Endodermal cell (in vitro differentiated cells): ENCODE data around the gene TMEM94. TPM values are rescaled to one million over a fixed set of nuclear protein-coding genes. Genes with fewer than 3 reads are reported as not detected.

Experiments used
- DNase-seq: peaks from one replicate; pipeline ENCODE4 v3.0.0-alpha.2; 2017
- H3K27ac ChIP-seq: 2 replicates; pipeline ENCODE4 v1.5.1; 2013; ENCODE audit warnings: mild to moderate bottlenecking, low read depth, low read length, moderate library complexity
- H3K27me3 ChIP-seq: 2 replicates; pipeline ENCODE4 v1.6.1; 2013; ENCODE audit warnings: mild to moderate bottlenecking, low read length, moderate library complexity; ENCODE audit not compliant: insufficient read depth, control insufficient read depth, poor library complexity, severe bottlenecking
- H3K36me3 ChIP-seq: 2 replicates; pipeline ENCODE4 v1.7.0; 2013; ENCODE audit warnings: mild to moderate bottlenecking, low read length, moderate library complexity; ENCODE audit not compliant: control insufficient read depth, insufficient read depth
- H3K4me1 ChIP-seq: one replicate; pipeline ENCODE4 v1.7.0; 2013; ENCODE audit warnings: low read length; ENCODE audit not compliant: control insufficient read depth, insufficient read depth
- H3K4me3 ChIP-seq: 2 replicates; pipeline ENCODE4 v1.5.1; 2013; ENCODE audit warnings: mild to moderate bottlenecking, low read length, moderate library complexity
- H3K9ac ChIP-seq: 2 replicates; pipeline ENCODE4 v1.6.1; 2013; ENCODE audit warnings: mild to moderate bottlenecking, low read length, moderate library complexity; ENCODE audit not compliant: poor library complexity, severe bottlenecking; ENCODE audit errors: extremely low read depth
- H3K9me3 ChIP-seq: 2 replicates; pipeline ENCODE4 v1.6.1; 2013; ENCODE audit warnings: mild to moderate bottlenecking, low read length, moderate library complexity; ENCODE audit not compliant: control insufficient read depth
- H3K27ac Mint-ChIP-seq: 2 replicates; pipeline ENCODE4 v1.8.0; 2020; ENCODE audit warnings: mixed read lengths
- H3K27me3 Mint-ChIP-seq: 2 replicates; pipeline ENCODE4 v1.8.0; 2021; ENCODE audit warnings: mild to moderate bottlenecking, mixed read lengths; ENCODE audit not compliant: insufficient read depth
- H3K36me3 Mint-ChIP-seq: 2 replicates; pipeline ENCODE4 v1.8.0; 2020; ENCODE audit warnings: low read depth, mixed read lengths
- H3K4me1 Mint-ChIP-seq: 2 replicates; pipeline ENCODE4 v1.8.0; 2020; ENCODE audit warnings: mixed read lengths
- H3K4me3 Mint-ChIP-seq: 2 replicates; pipeline ENCODE4 v1.8.0; 2020; ENCODE audit warnings: mild to moderate bottlenecking, moderate library complexity, mixed read lengths
- H3K9me3 Mint-ChIP-seq: 2 replicates; pipeline ENCODE4 v1.8.0; 2020; ENCODE audit warnings: mild to moderate bottlenecking, mixed read lengths
- whole genome bisulfite sequencing, 2 experiments: methylation state at CpG; one replicate each; pipeline versions ENCODE4 v1.1.5 to v1.1.7; 2013; ENCODE audit warnings: missing lambda C conversion rate in 2 of 2, mixed read lengths in 1 of 2; ENCODE audit not compliant: insufficient coverage in 1 of 2, insufficient read length in 1 of 2; 5-methylcytosine and 5-hydroxymethylcytosine counted together
- total RNA-seq, 2 donors: library from RNA; stranded (reverse); fragmentation: NEBNext Ultra II Directional in 1 of 2; extraction: Animal tissue kit (Norgen Biotek cat#: 25700) in 1 of 2; gene quantifications; 2 replicates in 1 of 2; 3 replicates in 1 of 2; pipeline ENCODE4 v1.2.1, GENCODE V29; 2021
- TF ChIP-seq, protein P1 (sequence below): fragments of 200-600 bp; sonication (generic); conservative IDR thresholded peaks from 2 replicates; pipeline ENCODE4 v1.5.0; 2021; ENCODE audit warnings: antibody characterized with exemption, mild to moderate bottlenecking

Gene TMEM94
- total RNA-seq, 2 donors from 2014 or later, result 96.0 to 106 TPM

DNA sequence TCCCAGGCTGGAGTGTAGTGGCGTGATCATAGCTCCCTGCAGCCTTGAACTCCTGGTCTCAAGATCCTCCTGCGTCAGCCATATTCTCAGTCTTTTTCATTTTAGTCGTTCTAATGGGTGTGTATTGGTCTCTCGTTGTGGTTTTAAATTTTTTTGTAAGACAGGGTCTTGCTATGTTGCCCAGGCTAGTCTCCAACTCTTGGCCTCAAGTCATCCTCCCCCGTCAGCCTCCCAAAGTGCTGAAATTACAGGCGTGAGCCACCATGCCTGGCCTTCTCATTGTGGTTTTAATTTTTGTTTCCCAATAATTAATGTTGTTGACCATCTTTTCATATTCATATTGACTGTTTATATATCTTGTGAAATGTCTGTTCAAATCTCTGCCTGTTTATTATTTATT is 8.6 kb downstream of the TMEM94 start:
- Mint-ChIP-seq H3K27me3 (no peaks in the 10 kb centered on the region), H3K4me3 (no peak overlapping the region), H3K36me3 (peaks cover 6% of the 10 kb centered on the region), H3K9me3 (no peaks in the 10 kb centered on the region), H3K27ac (no peak overlapping the region), H3K4me1 (peaks cover 2% of the 10 kb centered on the region)
- H3K36me3 ChIP-seq, result no peaks in the 10 kb centered on the region
- no peaks in the 10 kb centered on the region for H3K27me3 ChIP-seq
- DNase-seq, result no peak
- H3K27ac ChIP-seq, result no peak overlapping the region
- TF ChIP-seq, protein P1, sequence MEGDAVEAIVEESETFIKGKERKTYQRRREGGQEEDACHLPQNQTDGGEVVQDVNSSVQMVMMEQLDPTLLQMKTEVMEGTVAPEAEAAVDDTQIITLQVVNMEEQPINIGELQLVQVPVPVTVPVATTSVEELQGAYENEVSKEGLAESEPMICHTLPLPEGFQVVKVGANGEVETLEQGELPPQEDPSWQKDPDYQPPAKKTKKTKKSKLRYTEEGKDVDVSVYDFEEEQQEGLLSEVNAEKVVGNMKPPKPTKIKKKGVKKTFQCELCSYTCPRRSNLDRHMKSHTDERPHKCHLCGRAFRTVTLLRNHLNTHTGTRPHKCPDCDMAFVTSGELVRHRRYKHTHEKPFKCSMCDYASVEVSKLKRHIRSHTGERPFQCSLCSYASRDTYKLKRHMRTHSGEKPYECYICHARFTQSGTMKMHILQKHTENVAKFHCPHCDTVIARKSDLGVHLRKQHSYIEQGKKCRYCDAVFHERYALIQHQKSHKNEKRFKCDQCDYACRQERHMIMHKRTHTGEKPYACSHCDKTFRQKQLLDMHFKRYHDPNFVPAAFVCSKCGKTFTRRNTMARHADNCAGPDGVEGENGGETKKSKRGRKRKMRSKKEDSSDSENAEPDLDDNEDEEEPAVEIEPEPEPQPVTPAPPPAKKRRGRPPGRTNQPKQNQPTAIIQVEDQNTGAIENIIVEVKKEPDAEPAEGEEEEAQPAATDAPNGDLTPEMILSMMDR, result no peak
- WGBS, 2 experiments, result 95 to 100% methylated on average over 3 to 6 of the region's 6 CpGs
- no peak overlapping the region for H3K9ac ChIP-seq
- H3K4me1 ChIP-seq, result no peaks in the 10 kb centered on the region
- H3K9me3 ChIP-seq, result no peaks in the 10 kb centered on the region
- no peak overlapping the region for H3K4me3 ChIP-seq

DNA sequence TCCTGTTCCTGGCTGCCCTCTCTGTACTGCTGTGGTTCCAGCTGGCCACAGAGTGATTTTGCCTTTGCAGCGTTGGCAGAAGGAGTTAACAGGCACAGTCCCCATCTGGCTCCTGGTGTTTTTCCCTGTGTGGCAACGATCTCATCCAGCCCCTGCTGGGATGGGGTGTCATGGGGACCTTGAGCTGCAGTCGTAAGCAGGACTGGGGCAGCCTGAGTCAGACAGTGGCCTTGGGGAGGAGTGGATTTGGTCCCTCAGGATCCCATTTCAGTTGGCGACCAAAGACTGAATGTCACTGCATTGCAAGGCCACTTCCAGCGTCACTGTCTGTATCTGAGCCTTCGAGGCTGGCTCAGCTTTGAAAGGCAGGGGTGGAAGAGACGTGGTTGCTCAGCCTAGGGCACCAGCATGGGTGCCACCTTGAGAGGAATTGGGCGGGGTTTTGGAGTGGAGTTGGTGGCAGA is 11.9 kb downstream of the TMEM94 start:
- Mint-ChIP-seq H3K27ac (no peak overlapping the region), H3K27me3 (no peaks in the 10 kb centered on the region), H3K4me3 (no peak overlapping the region), H3K9me3 (no peaks in the 10 kb centered on the region), H3K4me1 (no peaks in the 10 kb centered on the region), H3K36me3 (peaks cover 23% of the 10 kb centered on the region)
- H3K36me3 ChIP-seq, result peaks cover 11% of the 10 kb centered on the region
- no peaks in the 10 kb centered on the region for H3K4me1 ChIP-seq
- TF ChIP-seq, protein P1, result no peak
- no peaks in the 10 kb centered on the region for H3K27me3 ChIP-seq
- H3K4me3 ChIP-seq, result no peak overlapping the region
- H3K9ac ChIP-seq, result no peak overlapping the region
- no peak for DNase-seq
- H3K9me3 ChIP-seq, result no peaks in the 10 kb centered on the region
- no peak overlapping the region for H3K27ac ChIP-seq
- WGBS, 2 experiments, result 90% methylated on average over 8 of the region's 8 CpGs

DNA sequence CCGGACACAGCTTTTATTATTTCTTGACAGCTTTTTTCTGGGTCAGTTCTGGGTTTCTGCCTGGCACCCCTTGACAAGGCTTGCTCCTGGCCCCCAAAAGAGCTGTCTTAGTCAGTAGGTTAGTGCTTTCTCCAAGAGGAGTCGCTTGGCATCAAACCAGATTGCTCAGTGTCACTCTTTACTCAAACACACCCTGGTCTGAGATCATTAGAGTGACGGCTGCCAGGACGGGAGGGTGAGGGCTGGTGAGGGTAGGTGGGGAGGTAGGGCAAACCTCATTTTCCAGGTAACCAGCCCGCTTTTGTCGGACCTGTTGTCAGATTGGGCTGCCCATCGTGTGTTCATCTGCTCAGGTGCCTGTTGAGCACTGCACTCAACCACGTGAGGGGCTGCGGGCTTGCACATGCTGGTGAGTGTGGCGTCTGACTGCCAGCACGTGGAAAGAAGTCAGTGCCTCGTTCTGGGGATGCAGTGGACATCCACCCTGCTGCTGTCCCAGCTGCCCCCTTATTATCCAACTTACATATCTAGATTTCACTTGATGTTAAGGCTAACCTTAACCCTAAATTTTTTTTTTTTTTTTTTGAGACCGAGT is 12.4 kb downstream of the TMEM94 start:
- H3K36me3 Mint-ChIP-seq, result peaks cover 27% of the 10 kb centered on the region
- peaks cover 15% of the 10 kb centered on the region for H3K36me3 ChIP-seq
- H3K27me3 ChIP-seq, result no peaks in the 10 kb centered on the region
- H3K4me3 ChIP-seq, result no peak overlapping the region
- no peaks in the 10 kb centered on the region for H3K9me3 Mint-ChIP-seq
- WGBS, 2 experiments, result 95 to 97% methylated on average over 10 to 13 of the region's 13 CpGs
- no peaks in the 10 kb centered on the region for H3K27me3 Mint-ChIP-seq
- H3K4me1 ChIP-seq, result no peaks in the 10 kb centered on the region
- H3K27ac ChIP-seq, result no peak overlapping the region
- no peak overlapping the region for H3K4me3 Mint-ChIP-seq
- DNase-seq, result no peak
- no peaks in the 10 kb centered on the region for H3K9me3 ChIP-seq
- TF ChIP-seq, protein P1, result no peak
- H3K4me1 Mint-ChIP-seq, result no peaks in the 10 kb centered on the region
- no peak overlapping the region for H3K9ac ChIP-seq
- no peak overlapping the region for H3K27ac Mint-ChIP-seq
